HEK293T (cell line): ENCODE data around the gene TMEM117.

Experiments used
- CTCF ChIA-PET: fragments of 350-600 bp; formaldehyde crosslinking; extraction: SDS; loops from one replicate; lab custom pipeline; 2021; ENCODE audit warnings: antibody characterized with exemption, inconsistent platforms; lab: Yijun Ruan, JAX
- POLR2A ChIA-PET: fragments of 350-600 bp; formaldehyde crosslinking; extraction: SDS; loops from one replicate; lab custom pipeline; 2020; ENCODE audit warnings: antibody characterized with exemption, inconsistent platforms; lab: Yijun Ruan, JAX
- DNase-seq: peaks from one replicate; pipeline ENCODE4 v3.0.0; 2012; ENCODE audit warnings: mixed read lengths; ENCODE audit errors: extremely low spot score
- ARNT ChIP-seq: fragments of 450-650 bp; IDR thresholded peaks from 2 replicates; pipeline ENCODE4 v1.6.1; 2017; ENCODE audit warnings: mild to moderate bottlenecking
- BHLHE40 ChIP-seq: fragments of 450-650 bp; IDR thresholded peaks from 2 replicates; pipeline ENCODE4 v1.6.1; 2016; ENCODE audit warnings: mild to moderate bottlenecking, moderate library complexity, borderline replicate concordance
- CTBP1 ChIP-seq: fragments of 450-650 bp; IDR thresholded peaks from 2 replicates; pipeline ENCODE4 v1.6.1; 2016; ENCODE audit warnings: borderline replicate concordance
- ELF4 ChIP-seq: fragments of 450-650 bp; IDR thresholded peaks from 2 replicates; pipeline ENCODE4 v1.6.1; 2017; ENCODE audit warnings: antibody characterized with exemption
- FOXA1 ChIP-seq: fragments of 450-650 bp; IDR thresholded peaks from 2 replicates; pipeline ENCODE4 v1.6.1; 2016; ENCODE audit warnings: mild to moderate bottlenecking
- FOXK2 ChIP-seq: fragments of 450-650 bp; IDR thresholded peaks from 2 replicates; pipeline ENCODE4 v1.6.1; 2016; ENCODE audit warnings: mild to moderate bottlenecking
- FOXM1 ChIP-seq: fragments of 450-650 bp; IDR thresholded peaks from 2 replicates; pipeline ENCODE4 v1.6.1; 2017; ENCODE audit warnings: mild to moderate bottlenecking, borderline replicate concordance
- HDGF ChIP-seq: fragments of 450-650 bp; IDR thresholded peaks from 2 replicates; pipeline ENCODE4 v1.6.1; 2017; ENCODE audit warnings: antibody characterized with exemption, borderline replicate concordance
- L3MBTL2 ChIP-seq: fragments of 450-650 bp; conservative IDR thresholded peaks from 2 replicates; pipeline ENCODE4 v1.6.1; 2016; ENCODE audit warnings: mild to moderate bottlenecking
- LEF1 ChIP-seq: fragments of 450-650 bp; IDR thresholded peaks from 2 replicates; pipeline ENCODE4 v1.6.1; 2017; ENCODE audit warnings: mild to moderate bottlenecking, borderline replicate concordance
- NFRKB ChIP-seq: fragments of 450-650 bp; IDR thresholded peaks from 2 replicates; pipeline ENCODE4 v1.6.1; 2016; ENCODE audit warnings: mild to moderate bottlenecking, moderate library complexity
- SP1 ChIP-seq: fragments of 450-650 bp; IDR thresholded peaks from 2 replicates; pipeline ENCODE4 v1.6.1; 2017
- SUZ12 ChIP-seq: fragments of 450-650 bp; IDR thresholded peaks from 2 replicates; pipeline ENCODE4 v1.6.1; 2016; ENCODE audit warnings: mild to moderate bottlenecking
- TARDBP ChIP-seq: fragments of 450-650 bp; IDR thresholded peaks from 2 replicates; pipeline ENCODE4 v1.6.1; 2016
- ZNF384 ChIP-seq: fragments of 450-650 bp; IDR thresholded peaks from 2 replicates; pipeline ENCODE4 v1.6.1; 2016
- TF ChIP-seq, protein P1 (sequence below): fragments of 450-650 bp; IDR thresholded peaks from 2 replicates; pipeline ENCODE4 v1.6.1; 2016

The TMEM117 gene

DNA sequence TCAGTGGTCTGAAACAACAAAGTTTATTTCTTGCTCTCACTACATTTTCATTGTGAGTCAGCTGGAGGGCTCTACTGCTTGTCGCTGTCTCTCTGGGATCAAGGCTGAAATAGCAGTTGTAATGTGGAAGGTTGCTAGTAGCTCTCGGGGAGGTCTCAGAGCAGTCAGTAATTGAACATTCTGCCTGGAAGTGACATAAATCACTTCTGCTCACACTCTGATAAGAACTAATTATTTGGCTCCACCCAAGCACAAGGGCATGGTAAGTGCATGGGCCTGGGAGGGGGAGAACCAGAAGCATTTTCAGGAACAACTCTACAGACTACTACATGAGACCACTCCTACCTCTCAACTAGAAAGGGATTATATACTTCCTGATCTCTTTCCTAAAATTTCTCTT is 128.2 kb downstream of the TMEM117 start:
- ChIA-PET CTCF (no interaction called here), POLR2A (no interaction called here)
- DNase-seq = no peak
- no peak for TF ChIP-seq ZNF384
- no peak for TF ChIP-seq FOXK2
- TF ChIP-seq, protein P1, sequence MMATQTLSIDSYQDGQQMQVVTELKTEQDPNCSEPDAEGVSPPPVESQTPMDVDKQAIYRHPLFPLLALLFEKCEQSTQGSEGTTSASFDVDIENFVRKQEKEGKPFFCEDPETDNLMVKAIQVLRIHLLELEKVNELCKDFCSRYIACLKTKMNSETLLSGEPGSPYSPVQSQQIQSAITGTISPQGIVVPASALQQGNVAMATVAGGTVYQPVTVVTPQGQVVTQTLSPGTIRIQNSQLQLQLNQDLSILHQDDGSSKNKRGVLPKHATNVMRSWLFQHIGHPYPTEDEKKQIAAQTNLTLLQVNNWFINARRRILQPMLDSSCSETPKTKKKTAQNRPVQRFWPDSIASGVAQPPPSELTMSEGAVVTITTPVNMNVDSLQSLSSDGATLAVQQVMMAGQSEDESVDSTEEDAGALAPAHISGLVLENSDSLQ = no peak
- TF ChIP-seq HDGF = no peak
- no peak for TF ChIP-seq SP1

DNA sequence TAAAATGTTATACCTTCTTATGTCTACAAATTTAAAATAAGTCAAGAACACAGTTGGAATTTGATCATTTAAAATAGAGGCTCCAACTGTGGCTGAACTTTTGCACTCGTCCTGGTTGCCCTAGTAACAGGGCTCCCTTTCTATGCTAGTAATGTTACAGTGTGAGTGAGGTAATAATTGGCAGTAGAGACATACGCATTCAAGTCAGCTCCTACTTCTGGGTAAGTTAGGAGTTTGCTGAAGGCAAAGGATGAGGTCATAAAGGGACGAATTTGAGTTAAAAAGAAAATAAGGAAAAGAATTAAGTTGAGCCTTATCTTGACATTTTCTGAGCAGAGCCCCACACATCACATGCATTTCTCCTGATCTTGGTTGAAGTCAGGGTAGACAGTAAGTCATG is 129.1 kb downstream of the TMEM117 start:
- CTCF ChIA-PET = no interaction called here
- TF ChIP-seq L3MBTL2 = no peak
- TF ChIP-seq BHLHE40 = no peak
- no peak for TF ChIP-seq TARDBP
- TF ChIP-seq FOXK2 = no peak
- TF ChIP-seq HDGF = no peak
- no peak for TF ChIP-seq ARNT
- no peak for TF ChIP-seq NFRKB
- TF ChIP-seq SP1 = no peak
- TF ChIP-seq CTBP1 = no peak
- TF ChIP-seq FOXA1 = no peak
- no peak for TF ChIP-seq SUZ12
- TF ChIP-seq ZNF384 = no peak
- no peak for TF ChIP-seq FOXM1
- TF ChIP-seq, protein P1 = no peak
- TF ChIP-seq LEF1 = no peak
- no peak for TF ChIP-seq ELF4
- POLR2A ChIA-PET = no interaction called here
- no peak for DNase-seq

DNA sequence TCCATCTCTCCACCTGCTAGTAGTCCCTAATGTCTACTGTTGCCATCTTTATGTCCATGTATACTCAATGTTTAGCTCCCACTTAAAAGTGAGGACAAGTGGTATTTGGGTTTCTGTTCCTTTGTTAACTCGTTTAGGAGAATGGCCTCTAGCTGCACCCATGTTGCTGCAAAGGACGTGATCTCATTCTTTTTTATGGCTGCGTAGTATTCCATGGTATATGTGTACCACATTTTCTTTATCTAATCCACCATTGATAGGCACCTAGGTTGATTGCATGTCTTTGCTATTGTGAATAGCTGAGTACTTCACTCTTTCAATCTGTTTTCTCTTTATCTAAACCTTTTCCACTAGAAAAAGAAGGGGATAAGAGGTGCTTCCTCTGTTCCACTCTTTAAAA is 130.0 kb downstream of the TMEM117 start:
- ChIA-PET POLR2A (no interaction called here), CTCF (no interaction called here)
- DNase-seq = no peak
- TF ChIP-seq CTBP1 (no peak), NFRKB (no peak), HDGF (no peak)

DNA sequence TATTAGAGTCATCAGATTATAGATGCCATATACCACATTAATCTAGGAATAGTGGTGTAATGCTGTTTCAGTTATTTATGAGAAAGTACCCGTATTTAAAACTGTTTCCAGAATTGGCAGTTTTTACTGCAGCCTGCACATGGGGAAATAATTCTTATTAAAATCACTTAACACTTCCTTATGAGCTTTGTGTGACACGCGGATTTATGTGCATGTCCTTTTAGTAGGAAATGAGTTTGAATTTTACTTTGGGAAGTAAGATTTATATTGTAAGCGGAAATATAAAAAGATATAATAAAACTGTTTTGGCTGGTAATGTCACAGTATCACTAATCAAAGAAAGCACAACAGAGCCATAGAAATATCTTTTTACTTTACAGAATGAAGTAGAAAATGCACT is 132.9 kb downstream of the TMEM117 start:
- TF ChIP-seq ARNT (no peak), BHLHE40 (no peak), SUZ12 (no peak), CTBP1 (no peak), FOXK2 (no peak), HDGF (no peak), L3MBTL2 (no peak)
- TF ChIP-seq, protein P1 = no peak
- CTCF ChIA-PET = no interaction called here
- POLR2A ChIA-PET = no interaction called here
- no peak for DNase-seq

DNA sequence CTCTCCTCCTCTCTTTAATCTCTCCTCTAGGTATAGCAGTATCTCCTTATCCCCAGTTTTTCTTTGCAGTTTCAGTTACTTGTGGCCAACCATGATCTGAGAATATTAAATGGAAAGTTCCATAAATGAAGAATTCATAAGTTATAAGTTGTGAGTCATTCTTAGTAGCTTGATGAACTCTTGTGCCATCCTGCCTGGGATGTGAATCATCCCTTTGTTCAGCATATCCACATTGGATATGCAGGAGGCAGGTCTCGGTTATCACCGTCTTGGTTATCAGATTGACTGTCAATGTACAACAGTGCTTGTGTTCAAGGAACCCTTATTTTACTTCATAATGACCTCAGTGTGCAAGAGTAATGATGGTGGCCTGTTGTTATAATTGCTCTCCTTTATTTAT is 134.0 kb downstream of the TMEM117 start:
- POLR2A ChIA-PET = no interaction called here
- TF ChIP-seq FOXM1 = no peak
- no peak for TF ChIP-seq TARDBP
- TF ChIP-seq NFRKB = no peak
- TF ChIP-seq LEF1 = no peak
- no peak for DNase-seq
- CTCF ChIA-PET = interaction anchor here (0.6 kb wide), 1 partner anchor 10 kb away, joined by 3 read pairs; no protein-coding TSS in a partner anchor

DNA sequence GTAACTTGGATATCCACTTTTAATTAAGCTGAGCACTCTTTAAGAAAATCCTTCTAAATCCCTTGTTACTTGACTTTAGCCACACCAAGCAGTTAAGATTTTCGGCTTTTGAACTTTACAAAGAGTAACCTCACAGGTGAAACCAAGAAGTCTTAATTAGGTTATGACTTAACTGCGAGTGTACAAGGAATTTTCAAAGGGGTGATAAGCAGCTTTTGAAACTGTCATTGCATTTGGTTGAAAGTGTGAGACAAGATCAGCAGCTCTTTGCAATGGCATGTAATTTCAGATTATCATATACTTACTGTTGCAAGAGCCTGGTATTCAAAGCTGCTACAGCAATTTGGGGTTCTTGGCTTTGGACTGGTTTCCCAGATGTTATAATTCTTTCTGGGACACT is 137.5 kb downstream of the TMEM117 start:
- TF ChIP-seq FOXK2 (no peak), L3MBTL2 (no peak), ARNT (no peak)
- ChIA-PET CTCF (no interaction called here), POLR2A (no interaction called here)
- DNase-seq = no peak

DNA sequence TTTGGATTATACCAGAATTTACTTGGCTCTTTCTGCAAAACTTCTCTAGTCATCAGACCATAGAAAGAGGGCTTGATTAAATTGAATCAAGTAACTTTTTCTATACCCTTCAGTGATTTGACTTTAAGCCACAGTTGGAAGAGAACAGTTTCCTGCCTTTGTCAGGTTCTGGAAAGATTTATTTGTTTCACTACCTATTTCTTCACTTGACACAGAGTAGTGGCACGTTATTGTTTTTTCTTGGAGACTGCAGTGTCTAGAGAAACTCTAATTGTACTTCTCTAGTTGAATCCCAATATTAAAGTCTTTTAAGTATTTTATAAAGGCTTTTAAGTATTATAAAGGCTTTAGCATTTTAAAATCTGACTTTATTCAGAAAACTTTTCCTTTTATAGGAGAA is 138.1 kb downstream of the TMEM117 start:
- TF ChIP-seq NFRKB (no peak), BHLHE40 (no peak), ZNF384 (no peak), LEF1 (no peak), FOXA1 (no peak), SP1 (no peak), HDGF (no peak), ARNT (no peak)
- TF ChIP-seq, protein P1 = no peak
- CTCF ChIA-PET = no interaction called here
- POLR2A ChIA-PET = no interaction called here
- DNase-seq = no peak
